ENCODE data around the gene SP4.

DNA sequence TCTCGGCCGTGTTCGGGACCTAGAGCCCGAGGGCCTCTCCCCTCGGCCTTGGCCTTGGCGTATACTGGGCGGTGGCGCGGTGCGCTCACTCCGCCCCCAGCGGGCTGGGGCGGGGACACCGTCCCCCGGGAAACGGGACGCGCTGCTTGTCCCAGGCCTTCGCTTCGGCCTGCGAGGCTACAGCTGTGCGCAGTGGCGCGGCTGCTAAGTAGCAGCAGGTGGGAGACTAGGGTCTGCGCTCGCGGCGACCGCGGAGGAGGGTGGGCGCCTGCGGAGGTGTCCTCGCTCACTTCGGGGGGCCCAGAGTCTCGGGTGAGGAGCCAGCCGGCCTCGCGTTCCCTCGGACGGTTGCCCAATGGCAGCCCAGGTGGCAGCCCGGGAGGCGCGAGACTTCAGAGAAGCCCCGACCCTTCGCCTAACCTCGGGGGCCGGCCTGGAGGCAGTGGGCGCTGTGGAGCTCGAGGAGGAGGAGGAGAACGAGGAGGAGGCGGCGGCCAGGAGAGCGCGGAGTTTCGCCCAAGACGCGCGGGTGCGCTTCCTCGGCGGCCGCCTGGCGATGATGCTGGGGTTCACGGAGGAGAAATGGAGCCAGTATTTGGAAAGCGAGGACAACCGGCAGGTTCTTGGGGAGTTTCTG is 115.1 kb downstream of the SP4 start, which contains the start of gene DNAH11:
- TF ChIP-seq, protein P1, sequence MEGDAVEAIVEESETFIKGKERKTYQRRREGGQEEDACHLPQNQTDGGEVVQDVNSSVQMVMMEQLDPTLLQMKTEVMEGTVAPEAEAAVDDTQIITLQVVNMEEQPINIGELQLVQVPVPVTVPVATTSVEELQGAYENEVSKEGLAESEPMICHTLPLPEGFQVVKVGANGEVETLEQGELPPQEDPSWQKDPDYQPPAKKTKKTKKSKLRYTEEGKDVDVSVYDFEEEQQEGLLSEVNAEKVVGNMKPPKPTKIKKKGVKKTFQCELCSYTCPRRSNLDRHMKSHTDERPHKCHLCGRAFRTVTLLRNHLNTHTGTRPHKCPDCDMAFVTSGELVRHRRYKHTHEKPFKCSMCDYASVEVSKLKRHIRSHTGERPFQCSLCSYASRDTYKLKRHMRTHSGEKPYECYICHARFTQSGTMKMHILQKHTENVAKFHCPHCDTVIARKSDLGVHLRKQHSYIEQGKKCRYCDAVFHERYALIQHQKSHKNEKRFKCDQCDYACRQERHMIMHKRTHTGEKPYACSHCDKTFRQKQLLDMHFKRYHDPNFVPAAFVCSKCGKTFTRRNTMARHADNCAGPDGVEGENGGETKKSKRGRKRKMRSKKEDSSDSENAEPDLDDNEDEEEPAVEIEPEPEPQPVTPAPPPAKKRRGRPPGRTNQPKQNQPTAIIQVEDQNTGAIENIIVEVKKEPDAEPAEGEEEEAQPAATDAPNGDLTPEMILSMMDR (conservative IDR thresholded peaks at IDR 0.05) = no peak
- TF ChIP-seq EZH2 (IDR thresholded peaks at IDR 0.05; ENCODE audit: low read depth) = no peak

All from PC-9 (cell line).